Stimulated activated CD4-positive, alpha-beta T cell treated with anti-CD3 and anti-CD28 coated beads, Interleukin-2, amount 100 ng/mL, for 48 hours (primary cell): ENCODE results near the gene EPHA6.
"Not testable (repeated sequence)": the region's sequence is repeated elsewhere in the genome, so short reads cannot be mapped to it uniquely, and the experiment has no call there.

Experiments used
- DNase-seq, 2 donors: peaks; one replicate each; pipeline ENCODE4 v3.0.0-alpha.2; 2020

EPHA6 gene

DNA sequence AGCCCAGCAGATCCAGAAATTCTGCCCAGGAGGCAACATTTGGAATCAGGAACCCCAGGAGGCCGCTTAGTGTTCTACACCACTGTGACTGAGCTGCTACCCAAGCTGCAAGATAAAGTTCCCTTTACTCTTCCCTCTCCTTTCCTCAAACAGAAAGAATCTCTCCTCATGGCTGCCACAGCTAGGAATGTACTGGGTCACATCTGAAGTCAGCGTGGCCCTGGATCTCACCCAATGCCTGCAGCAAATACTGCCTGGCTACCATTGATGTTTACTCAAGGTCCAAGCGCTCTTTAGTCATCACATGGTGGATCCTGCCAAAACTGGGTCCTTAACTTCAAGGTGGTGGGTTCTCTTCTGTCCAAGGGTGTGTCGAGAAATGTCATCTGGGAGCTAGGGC is 382.7 kb downstream of the EPHA6 start:
- DNase-seq = no peak

DNA sequence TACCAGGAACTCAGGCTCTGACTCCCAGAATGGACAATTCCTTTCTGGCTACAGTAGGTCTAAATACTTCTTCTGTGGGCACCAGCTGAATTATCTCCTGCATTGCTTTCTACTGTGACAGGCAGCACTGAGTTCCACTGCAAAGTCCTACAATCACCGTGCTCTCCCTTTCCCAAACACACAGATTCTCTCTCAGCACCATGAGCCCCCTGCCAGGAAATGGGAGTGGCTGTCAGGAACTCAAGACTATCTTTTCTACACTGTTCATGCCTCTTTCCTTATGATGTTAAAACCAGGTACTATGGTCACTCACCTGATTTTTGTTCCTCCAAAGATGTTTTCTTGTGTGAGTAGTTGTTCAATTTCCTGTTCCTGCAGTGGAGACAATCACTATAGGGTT is 383.4 kb downstream of the EPHA6 start:
- no peak for DNase-seq

DNA sequence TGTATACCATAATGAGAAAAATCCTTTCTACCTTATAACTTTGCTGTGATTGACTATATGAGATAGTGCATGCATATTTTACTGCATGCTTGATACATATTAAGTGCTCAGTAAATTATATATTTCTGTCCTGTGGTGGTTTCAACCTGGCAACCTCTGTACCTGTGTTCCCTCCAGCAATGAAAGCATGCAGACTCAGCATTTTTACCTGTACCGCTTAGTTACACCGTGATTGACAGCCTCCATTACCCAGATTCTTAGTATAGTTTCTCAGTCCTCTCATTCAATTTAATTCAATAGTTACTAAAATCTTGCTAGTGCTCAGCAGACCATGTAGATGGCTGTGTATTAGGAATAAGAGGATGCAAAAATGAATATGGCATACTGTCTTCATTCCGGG is 386.0 kb downstream of the EPHA6 start:
- DNase-seq = no peak

DNA sequence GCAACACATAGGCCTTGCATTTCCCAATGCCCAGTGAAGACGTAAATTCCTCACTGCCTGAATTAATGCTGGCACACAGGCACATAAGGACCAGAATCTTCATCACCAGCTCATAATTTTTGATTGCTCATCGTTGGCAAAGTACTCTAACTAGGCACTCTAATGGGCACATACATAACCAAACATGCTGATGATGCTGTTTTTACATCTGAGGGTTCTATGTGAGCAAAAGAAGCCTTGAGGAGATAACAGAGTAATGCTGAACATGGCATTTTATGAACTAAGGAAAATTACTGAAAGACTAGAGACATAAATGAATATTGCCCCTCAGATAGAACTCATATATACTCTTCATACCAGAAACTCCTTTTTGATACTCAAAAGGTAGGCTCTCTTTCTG is 387.4 kb downstream of the EPHA6 start:
- DNase-seq = no peak

DNA sequence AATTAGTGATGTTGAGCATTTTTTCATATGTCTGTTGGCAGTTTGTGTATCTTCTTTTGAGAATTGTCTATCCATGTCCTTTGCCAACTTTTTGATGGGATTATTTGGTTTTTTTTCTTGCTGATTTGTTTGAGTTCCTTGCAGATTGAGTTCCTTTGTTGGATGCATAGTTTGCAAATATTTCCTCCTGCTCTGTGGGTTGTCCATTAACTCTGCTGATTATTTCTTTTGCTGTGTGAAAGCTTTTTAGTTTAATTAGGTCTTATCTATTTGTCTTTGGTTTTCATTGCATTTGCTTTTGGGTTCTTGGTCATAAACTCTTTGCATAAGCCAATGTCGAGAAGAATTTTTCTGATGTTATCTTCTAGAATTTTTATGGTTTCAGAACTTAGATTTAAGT is 414.6 kb downstream of the EPHA6 start:
- no peak for DNase-seq

DNA sequence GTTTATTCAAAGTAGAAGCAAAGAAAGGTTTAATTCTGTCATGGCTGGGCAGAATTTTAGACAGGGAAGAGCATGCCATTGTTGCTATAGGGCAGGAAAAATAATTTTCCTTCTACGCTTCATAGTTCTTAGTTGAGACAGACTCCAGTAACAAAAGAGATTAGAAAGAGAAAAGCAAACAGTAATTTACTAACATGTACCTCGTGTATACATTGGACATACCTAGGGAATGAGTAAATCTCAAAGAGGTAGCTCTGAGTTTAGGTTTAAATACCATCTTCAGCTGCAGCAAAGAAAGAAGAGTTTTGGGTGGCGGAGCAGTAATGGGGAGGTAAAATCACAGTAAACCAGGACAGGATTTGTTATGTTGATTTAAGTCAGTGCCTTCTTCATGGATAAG is 416.1 kb downstream of the EPHA6 start:
- no peak for DNase-seq

DNA sequence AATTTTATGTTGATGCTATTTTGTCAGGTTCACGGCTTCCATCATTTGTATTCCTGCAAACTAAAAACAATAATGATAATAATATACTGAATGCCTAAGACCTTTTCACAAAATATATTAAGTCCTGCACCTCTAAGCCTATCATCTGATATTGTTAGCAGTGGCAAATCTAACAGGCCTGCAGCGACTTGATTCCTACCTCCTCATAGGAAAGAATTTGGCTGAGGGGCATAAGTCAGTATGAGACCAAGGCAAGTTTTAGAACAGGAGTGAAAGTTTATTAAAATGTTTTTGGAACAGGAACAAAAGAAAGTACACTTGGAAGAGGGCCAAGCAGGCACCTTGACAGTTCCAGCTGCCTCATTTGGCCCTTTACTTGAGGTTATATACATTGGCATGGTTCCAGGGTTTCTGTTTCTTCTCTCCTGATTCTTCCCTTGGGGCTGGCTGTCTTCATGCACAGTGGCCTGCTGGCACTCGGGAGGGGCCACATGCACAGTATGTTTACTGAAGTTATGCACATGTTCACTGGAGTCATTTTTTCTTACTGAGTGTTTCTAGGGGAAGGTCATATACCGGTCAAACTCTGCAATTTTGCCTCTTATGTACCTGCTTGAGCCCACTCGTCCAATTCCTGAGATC is 418.1 kb downstream of the EPHA6 start:
- no peak for DNase-seq

DNA sequence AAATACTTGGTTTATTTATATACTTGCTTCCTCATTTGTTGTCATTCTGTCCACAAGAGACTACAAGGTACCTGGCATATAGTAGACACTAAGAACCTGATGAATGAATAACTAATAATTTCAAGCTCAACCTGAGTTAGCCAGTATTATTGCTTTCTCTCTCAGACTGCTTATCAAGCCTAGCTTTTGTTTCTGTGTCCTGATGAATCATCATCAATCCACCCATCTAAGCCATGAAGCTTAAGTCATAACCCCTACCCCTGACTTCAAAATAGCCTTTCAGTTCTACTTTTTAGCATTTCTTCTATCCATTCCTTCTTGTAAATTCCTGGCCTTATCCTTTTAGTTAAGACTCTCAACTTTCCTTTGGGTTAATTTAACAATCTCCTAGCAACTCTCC is 420.8 kb downstream of the EPHA6 start:
- no peak for DNase-seq

DNA sequence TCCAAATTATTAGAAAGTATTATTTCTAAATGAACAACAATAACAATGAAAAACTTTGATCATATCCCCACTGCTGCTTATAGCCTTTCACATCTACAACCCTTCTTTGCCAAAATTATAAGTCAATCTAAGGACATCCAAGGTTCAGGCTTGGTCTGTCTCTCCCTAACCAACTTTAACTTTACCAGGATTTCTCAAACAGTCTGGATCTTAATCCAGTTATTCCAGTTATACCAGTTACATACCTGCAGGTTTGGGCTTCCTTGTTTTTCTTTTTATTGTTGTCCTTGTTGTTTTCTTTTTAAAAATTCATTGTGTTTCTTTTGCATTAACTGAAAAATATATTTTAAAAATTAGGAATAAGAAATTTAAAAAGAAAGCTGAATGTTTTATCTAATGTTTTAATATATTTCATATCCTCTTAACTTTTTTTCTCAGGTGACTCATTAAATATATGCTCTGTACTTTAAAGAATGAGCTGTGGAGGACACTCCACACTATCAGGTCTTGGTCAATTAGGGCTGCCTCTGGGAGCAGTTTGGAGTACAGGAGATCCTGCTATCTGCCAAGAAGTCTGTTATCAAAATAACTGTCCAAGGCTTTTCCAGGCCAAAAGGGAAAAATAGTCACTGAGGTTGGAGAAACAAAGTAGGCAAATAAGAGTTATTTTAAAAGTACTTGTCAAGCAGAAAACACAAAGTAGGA is 421.4 kb downstream of the EPHA6 start:
- no peak for DNase-seq

DNA sequence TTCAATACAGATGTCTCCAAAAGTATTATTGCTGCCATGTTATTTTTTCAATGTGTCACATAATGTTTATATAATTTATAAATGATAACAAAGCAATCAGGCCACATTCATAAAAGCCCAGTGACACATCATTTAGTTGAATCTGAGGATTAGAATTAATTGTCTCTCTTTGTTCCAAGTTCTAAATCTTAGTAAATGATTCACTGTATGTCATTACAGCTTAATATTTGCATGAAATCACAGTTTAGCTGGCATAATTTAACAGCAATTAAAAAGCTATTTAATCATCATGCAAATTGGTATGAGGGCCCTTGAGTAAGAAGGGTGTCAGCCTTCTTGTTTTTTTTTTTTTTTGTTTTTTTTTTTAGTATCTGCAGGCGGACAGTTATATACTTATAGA is 427.0 kb downstream of the EPHA6 start:
- no peak for DNase-seq

DNA sequence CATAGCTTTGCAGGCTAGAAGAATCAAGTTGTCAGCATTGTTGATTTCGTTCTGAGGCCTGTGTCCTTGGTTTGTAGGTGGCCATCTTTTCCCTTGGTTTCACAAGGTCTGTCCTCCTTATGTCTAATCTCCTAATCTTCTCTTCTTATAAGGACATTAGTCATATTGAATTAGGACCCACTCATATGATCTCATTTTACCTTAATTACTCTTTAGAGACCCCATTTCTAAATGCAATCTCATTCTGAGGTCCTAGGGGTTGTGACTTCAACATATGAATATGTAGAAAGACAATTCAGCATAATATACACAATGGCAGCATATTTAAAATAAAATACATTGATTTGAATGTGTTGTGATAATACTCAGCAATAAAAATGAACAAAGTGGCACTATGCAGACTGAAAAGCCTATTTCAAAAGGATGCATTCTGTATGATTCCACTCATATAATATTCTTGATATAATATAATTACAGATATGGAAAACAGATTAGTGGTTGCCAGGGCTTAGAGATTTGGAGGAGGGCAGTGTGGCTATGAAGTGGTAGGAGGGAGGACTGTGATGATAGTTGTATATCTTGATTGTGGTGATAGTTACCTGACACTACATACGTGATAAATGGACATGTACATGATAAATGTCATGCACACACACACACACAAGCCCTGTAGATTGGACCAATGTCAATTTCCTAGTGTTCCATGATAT is 431.0 kb downstream of the EPHA6 start:
- no peak for DNase-seq

DNA sequence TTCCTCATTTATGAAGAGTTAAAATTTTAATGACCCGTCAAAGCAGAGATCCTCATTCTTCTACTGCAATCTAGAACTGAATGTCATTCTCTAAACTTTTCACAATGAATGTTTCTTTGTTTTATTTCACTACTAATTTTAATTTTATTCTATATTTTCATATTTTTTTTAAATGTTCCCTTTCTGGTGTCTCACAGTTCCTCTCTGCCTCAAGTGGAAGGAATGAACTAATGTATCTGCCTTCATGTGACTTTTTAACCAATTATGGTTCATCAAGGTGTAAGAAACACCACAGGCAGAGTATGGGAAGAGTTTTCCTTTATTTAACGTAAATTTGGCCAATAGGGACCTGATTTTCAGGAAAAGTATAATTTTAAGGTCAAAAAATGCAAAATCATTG is 441.7 kb downstream of the EPHA6 start:
- no peak for DNase-seq

DNA sequence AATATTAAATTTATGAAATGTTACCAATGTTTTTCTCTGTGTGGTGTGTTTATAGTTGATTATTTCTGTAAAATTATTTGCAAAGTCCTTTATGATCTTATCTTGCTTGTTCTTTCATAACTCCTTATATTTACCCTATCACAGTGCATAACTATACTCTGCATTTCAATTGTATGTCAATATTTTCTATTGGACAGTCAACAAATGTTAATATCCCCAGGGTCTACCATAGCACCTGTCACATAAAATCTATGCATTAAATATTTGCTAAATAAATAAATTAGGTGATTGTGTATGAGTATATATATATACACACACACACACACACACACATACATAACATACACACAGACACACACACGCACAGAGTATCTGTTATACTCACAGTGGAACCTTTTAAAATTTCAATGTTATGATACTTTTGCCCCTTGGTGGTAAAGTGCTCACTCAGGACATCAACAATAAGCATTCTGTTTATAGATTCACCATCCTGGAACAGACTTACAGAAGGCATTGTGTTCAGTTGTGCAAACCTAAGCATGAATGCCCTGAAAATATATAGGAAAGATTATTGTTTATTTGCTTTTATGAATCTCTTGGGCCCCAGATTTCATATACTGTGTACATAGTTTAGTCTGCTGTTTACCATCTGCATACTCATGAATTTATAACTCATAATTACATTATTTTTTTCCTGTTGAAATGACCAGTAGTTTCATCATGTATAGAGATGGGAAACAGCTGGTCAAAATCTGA is 443.7 kb downstream of the EPHA6 start:
- no peak for DNase-seq

DNA sequence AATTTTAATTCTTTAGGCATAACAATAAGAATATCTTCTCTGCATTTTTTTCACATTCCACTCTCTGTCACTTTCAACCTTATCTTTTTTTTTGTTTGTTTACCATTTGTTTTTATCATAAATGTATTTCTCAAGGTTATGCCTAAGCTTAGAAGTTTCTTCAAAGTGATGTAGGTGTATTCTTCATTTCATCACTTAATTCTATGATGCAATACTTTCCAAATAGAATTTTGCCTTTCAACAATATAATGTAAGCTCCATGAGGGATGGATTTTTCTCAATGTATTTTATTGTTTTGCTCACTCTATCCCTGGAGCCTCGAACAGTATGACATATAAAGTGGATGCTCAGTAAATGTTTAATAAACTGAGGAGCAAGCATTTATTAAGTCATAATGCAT is 444.9 kb downstream of the EPHA6 start:
- no peak for DNase-seq

DNA sequence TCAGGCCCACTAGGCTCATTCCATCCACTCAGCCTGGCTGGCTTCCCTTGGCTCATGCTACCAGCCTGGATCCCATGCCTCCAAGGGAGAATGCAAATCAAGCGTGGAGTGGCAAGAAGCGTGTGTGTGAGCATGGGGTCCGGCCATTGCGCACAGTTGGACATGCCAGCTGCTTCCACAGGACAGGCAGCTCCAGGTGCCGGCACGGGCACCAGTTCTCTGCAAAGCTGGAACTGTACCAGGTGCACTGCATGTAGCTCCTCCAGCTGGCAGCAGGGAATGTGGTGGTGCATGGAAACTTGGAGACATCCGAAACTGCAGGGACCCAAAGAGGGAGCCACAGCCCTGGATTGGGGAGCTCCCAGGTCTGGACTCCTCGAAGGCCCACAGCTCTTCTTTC is 449.8 kb downstream of the EPHA6 start:
- DNase-seq = no peak

DNA sequence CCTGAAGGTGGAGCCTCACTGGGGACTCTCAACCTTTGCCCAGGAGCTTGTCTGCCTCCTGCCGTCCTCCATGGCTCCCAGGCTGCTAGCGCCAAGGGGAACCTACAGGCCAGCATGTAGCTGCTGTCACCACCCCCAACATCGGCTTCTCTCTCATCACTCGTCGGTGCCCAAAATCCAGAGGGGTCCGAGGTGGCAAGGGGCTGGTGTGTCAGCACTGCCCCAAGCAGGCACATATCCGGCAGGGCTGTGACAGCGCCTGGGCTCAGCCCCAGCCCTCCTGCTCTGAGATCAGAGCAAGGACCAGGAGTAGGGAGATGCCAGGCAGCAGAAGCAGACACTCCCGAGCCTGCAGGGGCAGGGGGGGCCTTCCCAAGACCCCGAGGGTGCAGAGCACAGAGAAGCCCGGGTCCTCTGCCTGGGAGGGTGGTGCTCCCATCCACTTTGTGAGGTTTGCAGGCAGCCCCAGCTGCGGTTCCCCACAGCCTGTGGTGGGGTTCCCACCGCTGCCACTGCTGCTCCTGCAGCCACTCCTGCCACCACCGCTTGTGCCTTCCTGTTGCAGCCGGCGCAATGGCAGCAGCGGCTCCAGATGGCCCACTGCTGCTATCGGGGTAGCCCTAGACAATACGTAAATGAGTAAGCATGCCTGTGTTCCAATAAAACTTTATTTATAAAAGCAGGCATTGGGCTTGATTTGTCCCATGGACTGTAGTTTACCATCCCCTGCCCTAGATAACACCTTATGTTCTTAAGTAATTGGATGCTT is 451.0 kb downstream of the EPHA6 start:
- no peak for DNase-seq

DNA sequence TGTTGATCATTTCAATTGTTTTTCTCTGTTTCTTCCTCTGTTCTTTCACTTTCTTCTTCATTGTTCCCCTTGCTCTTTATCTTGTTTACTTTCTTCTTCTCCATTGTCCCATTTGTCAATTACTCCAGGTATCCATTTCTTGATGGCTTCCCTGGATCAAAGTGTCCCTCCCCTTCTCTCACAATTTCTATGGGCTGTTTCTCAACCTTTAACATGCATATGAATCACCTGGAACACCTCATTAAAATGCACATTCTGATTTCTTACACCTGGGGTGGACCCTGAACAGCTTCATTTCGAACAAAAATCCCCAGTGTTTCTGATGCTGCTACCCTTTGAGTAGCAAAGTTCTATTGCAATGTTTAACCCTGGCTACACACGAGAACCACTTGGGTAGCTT is 454.8 kb downstream of the EPHA6 start:
- DNase-seq = no peak

DNA sequence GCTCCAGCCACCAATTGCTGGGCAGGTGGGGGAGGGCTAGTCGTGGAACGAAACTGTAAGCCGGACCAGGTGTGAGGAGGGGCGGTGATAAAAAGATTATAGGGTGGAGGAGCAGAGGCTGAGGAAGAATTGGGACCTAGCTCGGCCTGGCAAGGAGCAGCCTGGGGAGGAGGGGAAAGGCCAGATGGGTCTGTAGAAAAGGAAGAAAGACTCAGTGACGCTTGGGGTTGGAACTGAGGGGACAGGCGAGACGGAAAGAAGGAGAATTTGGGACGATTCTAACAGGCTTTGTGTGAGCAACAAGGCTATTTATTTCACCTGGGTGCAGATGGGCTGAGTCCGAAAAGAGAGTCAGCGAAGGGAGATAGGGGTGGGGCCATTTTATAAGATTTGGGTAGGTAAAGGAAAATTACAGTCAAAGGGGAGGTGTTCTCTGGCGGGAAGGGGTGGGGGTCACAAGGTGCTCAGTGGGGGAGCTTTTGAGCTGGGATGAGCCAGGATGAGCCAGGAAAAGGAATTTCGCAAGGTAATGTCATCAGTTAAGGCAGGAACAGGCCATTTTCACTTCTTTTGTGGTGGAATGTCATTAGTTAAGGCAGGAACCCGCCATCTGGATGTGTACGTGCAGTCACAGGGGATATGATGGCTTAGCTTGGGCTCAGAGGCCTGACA is 462.6 kb downstream of the EPHA6 start:
- not testable (repeated sequence) for DNase-seq

DNA sequence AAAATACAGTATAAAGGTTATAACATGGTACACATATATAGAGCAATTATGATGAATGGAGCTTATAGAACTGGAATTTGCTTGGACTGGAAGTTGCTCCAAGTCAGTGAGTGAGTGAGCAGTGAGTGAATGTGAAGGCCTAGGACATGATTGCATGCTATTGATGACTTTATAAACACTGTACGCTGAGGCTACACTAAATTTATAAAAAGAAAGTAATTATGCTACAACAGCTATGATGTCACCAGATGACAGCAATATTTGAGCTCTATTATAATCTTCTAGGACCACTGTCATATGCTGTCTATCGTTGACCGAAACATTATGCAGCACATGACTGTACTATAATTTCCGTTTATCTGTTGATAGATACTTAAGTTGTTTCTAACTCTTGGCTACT is 463.3 kb downstream of the EPHA6 start:
- DNase-seq = no peak

DNA sequence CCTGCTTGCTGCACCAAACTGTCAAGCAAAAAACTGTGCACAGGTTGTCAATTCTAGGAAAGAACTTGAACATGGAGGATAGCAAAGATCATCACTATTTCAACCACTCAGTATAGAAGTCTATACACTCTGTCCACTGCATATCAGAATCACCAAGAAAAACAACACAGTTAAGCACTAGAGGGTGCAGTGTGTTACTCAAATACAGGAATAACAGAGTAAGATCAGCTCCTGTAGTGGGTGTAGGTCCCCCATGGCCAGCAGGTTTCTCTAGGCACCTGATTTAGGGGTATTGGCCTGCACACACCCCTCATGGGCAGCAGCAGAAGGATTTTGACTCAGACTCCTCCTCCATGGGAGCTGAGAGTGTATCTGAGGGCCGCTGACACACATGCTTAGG is 464.1 kb downstream of the EPHA6 start:
- no peak for DNase-seq

DNA sequence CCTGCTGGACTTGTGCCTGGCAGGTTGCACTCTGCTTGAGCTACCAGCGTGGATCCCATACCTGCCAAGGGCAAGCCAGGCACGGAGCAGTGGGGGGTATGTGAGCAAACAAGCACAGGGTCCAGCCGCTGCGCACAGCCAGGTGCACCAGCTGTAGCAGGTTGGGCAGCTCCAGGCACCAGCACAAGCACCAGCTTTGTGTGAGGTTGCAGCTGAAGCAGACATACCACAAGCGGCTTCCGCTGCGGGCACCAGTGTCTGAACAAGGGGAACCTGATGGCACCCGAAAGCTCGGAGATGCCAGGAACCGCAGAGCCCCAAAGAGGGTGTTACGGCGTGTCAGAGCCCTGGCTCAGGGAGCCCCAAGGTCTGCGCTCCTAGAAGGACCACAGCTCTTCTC is 477.5 kb downstream of the EPHA6 start:
- DNase-seq = no peak

DNA sequence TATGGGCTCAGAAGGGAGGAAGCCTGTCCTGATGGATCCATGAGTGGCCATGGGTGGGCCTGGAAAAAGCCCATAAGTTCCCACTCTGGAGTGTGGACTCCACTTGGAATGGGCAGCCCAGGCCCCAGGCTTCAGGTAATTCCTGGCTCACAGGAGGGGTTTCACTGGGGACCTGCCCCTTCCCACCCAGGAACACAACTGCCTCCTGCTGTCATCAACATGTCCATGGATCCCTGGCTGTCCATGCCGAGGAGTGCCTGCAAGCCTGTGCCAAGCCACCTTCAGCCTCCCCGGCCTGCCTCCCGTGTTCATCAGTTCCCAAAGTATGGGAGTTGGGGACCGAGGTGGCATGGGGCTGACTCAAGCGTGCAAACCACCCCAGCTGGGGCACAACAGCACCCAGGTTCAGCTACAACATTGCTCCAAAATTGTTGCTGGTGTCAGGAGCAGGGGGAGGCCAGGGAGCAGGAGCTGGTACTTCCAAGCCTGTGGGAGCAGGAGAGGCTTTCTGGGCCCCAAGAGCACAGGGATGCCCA is 479.3 kb downstream of the EPHA6 start:
- DNase-seq = no peak
